HFF-Myc (cell line): ENCODE data around the gene COPS4.
"Not testable (repeated sequence)": the region's sequence is repeated elsewhere in the genome, so short reads cannot be mapped to it uniquely, and the experiment has no call there.

Experiments
- DNase-seq: peaks from one replicate; pipeline ENCODE4 v3.0.0-alpha.2; 2011; ENCODE audit warnings: low read depth; ENCODE audit errors: extremely low read depth
- H3K4me3 ChIP-seq: replicated peaks from 2 replicates; pipeline ENCODE4 v1.5.1; 2011; ENCODE audit warnings: low read depth, mild to moderate bottlenecking, control low read depth, low read length
- TF ChIP-seq, protein P1 (sequence below): IDR thresholded peaks from 2 replicates; pipeline ENCODE4 v1.5.1; 2012; ENCODE audit warnings: mild to moderate bottlenecking, low read depth, low read length, control low read depth; ENCODE audit errors: missing control alignments

COPS4 gene

DNA sequence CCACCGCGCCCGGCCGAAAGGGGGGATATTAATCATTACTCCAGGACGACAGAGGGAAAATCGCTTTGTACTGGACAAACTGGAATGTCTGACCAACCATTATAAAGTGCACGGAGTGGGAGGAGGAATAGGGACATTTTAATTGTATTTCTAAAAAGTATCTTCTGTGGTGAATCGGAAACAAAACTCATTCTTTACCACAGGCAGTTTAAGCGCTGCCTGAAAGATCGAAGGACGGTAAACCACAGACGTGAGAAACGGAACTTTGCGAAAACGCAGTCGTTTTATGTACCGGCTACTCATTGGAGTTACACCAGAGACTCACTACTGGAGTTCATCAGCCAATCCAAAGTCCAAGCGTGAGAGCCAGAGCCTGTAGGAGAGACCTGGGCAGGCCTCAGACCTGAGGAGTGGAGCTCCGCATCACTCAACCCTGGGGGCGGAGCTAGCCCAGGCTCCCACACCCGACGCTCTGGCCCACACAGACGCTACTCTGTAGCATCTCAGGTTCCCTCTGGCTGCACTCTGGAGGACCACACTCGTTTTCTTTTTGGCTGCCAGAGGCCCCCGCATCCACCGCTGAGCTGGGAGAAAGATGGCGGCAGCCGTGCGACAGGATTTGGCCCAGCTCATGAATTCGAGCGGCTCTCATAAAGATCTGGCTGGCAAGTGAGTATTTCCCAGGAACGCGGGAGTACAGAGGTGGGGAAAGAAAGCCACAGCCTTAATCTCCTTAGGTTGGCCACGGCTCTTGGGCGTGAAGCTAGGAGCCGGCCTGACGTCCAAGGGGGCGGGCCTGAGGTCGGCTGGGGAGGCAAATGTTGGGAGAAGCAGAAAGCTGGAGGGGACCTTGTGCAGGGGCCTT is at the start of gene COPS4:
COPS4 (plus strand) TSS at position 554 of the 865 bp plus-strand sequence; CDS start at position 596, 42 bp downstream.
- peak within 1 kb of the TSS; percentile 88 for H3K4me3 ChIP-seq
- peak; percentile 100 for DNase-seq
- TF ChIP-seq, protein P1, sequence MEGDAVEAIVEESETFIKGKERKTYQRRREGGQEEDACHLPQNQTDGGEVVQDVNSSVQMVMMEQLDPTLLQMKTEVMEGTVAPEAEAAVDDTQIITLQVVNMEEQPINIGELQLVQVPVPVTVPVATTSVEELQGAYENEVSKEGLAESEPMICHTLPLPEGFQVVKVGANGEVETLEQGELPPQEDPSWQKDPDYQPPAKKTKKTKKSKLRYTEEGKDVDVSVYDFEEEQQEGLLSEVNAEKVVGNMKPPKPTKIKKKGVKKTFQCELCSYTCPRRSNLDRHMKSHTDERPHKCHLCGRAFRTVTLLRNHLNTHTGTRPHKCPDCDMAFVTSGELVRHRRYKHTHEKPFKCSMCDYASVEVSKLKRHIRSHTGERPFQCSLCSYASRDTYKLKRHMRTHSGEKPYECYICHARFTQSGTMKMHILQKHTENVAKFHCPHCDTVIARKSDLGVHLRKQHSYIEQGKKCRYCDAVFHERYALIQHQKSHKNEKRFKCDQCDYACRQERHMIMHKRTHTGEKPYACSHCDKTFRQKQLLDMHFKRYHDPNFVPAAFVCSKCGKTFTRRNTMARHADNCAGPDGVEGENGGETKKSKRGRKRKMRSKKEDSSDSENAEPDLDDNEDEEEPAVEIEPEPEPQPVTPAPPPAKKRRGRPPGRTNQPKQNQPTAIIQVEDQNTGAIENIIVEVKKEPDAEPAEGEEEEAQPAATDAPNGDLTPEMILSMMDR: peak; percentile 14

DNA sequence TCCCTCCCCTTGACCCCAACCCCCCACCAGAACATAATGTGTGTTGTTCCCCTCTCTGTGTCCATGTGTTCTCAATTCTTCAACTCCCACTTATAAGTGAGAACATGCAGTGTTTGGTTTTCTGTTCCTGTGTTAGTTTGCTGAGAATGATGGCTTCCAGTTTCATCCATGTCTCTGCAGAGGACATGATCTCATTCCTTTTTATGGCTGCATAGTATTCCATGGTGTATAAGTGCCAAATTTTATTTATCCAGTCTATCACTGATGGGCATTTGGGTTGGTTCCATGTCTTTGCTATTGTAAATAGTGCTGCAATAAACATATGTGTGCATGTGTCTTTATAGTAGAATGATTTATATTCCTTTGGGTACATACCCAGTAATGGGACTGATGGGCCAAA is 47.5 kb upstream of the COPS4 start:
- H3K4me3 ChIP-seq, DNase-seq: not testable (repeated sequence)

DNA sequence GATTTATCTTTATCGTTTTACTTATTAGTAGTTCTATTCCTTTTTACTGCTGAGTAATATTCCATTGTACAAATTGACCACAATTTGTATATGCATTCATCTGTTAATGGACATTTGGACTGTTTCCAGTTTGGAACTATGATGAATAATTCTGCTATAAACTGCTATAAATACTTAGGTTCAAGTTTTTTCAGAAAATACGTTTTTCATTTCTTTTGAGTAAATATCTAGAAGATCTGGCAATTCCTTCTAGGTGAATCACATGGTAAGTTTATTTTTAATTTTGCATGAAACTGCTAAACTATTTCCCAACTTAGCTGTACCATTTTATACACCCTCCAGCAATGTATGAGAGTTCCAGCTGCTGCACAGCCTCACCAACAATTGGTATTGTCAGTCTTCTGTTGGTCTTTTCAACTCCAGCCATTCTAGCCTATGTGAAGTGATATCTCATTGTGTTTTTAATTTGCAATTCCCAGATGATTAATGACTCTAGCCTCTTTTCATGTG is 46.6 kb upstream of the COPS4 start:
- TF ChIP-seq, protein P1: no peak
- DNase-seq: peak; percentile 84
- H3K4me3 ChIP-seq: no peak overlapping the region

DNA sequence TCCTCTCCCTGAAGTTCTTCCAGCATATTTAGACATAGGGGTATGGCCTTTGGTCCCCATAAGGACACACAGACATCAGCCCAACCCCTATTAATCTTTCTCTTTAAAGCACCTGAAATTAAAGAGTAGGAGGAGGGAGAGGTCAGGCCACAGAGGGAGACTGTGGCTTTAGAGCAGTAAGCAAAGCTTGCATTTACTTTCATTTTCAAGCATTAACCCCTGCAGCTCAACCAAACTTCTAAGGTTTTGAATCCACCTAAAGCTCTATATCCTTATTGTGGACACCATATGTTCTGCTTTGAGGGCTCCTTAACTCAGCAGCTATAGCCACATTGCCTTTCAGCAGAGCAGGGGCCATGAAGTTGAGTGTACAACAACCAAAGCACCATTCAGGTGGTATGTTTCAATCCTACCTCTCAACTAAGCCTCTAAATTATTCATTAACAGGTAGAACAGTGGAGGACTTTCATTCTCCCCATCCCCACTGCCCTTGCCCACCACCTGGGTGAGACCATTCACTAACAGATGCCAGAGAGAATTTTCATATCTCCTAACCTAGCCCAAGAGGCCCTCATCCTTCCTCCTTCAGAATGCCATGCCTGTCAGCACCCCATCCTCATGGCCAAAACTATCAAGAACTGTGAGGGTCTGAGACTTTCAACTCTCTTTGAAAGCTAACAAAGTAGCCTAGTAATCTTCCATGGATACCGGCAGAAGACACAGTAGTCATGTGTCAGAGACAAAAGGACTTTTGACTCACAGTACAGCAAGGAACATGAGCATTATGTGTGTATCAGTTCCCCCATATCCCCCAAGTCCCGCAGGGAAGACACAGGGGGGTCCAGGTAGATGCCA is 45.2 kb upstream of the COPS4 start:
- no peak for DNase-seq
- TF ChIP-seq, protein P1: no peak
- H3K4me3 ChIP-seq: no peak overlapping the region

DNA sequence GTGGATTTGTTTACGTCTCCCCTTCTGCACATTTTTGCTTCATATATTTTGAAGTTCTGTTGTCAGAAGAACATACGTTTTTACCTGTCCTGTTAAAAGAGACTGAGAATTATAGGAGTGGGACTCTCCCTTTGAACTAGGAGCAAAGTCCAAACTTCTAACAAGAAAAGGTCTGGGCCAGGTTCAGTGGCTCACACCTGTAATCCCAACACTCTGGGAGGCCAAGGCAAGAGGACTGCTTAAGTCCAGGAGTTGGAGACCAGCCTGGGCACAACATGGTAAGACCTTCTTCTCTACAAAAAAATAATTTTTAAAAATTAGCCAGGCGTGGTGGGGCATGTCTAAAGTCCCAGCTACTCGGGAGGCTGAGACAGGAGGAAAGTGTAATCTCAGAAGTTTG is 40.1 kb upstream of the COPS4 start:
- TF ChIP-seq, protein P1: no peak
- no peak overlapping the region for H3K4me3 ChIP-seq
- no peak for DNase-seq

DNA sequence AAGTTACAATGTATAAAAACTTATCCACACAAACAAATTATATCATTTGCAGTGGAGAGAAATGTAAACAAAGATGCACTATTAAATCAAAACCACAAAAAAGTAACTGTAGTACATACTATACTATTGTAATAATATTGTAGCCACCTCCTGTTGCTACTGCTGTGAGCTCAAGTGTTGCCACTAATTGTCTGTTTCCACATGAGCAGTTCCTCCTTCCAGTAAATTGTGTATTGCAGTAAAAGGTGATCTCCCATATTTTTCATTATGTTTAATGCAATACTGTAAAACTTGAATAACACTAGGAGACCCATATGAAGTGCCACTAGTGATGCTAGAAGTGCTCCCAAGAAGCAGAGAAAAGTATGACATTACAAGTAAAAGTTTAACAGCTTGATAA is 36.1 kb upstream of the COPS4 start:
- no peak for DNase-seq
- TF ChIP-seq, protein P1: no peak
- H3K4me3 ChIP-seq: no peak overlapping the region

DNA sequence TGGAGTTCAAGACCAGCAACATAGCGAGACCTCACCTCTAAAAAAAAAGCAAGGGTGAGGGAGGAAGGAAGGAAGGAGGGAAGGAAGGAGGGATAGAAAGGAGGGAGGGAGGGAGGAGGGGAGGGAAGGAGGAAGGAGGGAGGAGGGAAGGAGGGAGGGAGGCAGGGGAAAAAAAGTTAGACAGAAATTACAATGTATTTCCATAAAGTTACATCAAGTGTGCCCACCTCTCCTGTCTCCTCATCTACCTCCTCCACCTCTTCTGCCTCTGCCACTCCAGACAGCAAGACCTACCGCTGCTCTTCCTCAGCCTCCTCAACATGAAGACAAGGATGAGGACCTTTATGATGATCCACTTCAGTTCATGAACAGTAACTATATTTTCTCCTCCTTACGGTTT is 32.7 kb upstream of the COPS4 start:
- H3K4me3 ChIP-seq: no peak overlapping the region
- TF ChIP-seq, protein P1: no peak
- DNase-seq: no peak

DNA sequence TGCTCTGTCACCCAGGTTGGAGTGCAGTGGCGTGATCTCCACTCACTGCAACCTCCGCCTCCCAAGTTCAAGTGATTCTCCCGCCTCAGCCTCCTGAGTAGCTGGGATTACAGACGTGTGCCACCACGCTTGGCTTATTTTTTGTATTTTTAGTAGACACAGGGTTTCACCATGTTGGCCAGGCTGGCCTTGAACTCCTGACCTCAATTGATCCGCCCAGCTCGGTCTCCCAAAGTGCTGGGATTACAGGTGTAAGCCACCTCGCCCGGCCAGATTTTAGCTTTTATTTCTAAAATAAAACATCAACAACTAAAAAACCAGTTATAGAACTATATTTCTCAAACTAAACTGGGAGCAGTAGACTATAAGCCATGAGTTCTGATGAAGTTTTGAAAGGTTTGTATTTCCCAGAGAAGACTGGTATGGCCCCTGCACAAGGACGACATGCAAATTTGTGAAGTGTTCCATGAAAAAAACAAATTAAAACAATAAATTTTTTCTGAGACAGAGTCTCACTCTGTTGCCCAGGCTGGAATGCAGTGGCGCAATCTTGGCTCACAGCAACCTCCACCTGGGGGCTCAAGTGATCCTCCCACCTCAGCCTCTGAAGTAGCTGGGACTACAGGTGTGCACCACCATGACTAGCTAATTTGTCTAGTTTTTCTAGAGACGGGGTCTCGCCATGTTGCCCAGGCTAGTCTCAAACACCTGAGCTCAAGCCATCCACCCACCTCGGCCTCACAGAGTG is 31.8 kb upstream of the COPS4 start:
- DNase-seq, H3K4me3 ChIP-seq: not testable (repeated sequence)
